Measurements from ENCODE around the gene DTX3.

DNA sequence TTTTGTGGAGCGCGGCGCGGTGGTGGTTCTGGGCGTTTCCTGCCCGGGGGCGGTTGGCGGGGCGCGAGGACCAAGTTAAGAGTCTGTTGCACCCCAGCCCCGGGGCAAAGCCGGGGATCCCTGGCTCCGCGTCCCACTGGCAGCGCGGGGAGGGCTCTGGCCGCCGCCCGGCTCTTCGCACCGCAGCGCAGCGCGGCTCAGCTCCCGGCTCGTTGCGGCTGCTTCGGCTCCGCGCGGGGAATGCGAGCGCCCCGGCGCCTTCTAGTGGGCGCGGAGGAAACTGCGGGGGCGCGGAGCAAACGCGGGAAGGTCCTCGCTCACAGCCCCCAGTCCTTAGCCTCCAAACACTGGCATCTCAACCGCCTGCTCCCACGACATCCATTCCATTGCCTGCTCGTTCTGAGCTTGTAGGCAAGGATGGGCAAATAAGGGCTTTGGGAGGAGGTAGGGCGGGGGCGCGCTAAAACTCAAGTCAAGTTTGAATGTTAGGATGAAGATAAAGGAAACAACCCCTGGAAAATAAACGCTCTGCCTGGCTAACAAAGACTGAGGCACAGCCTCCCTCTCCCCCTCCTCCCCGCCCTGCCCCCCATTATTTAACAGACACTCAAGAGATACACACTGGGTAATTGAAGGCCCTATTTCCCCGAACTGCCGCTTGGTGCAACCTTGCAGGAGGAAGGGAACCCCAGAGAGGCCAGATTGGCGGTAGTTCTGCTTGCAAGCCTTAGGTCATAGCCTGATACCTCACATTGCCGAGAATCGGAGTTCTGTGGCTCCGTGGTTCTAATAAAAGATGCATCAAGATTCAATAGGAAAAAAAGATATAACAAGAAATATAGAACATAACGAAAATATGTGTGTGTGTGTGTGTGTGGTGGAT lies 28.6 kb downstream of the DTX3 start, which contains the start of gene B4GALNT1:
- peak; percentile 77 for TF ChIP-seq CTCF (IDR thresholded peaks at IDR 0.05)
- peak; percentile 65 for TF ChIP-seq EZH2 (IDR thresholded peaks at IDR 0.05)
